Measurements from ENCODE around the gene XIRP2.

- no peak for TF ChIP-seq ZFX (IDR thresholded peaks at IDR 0.05)
- TF ChIP-seq ZNF274 (IDR thresholded peaks at IDR 0.05; ENCODE audit: low read depth, low read length), result no peak
- no peak for TF ChIP-seq ATF3 (IDR thresholded peaks at IDR 0.05)
- no peak for TF ChIP-seq RAD21 (IDR thresholded peaks at IDR 0.05; ENCODE audit: low read depth)
- no peak for TF ChIP-seq CTCF (IDR thresholded peaks at IDR 0.05 in 2 of 3, conservative IDR thresholded peaks at IDR 0.05 in 1 of 3; ENCODE audit: borderline replicate concordance in 1 of 3, insufficient read depth in 1 of 3, low read depth in 2 of 3, low read length in 2 of 3)
- no peak for TF ChIP-seq JUND (IDR thresholded peaks at IDR 0.05)
- no peak for TF ChIP-seq EZH2 (IDR thresholded peaks at IDR 0.05)
These were observed at the start of gene XIRP2 for GRCh38 chr2:166888180-166888579.
